Glutamatergic neuron (in vitro differentiated cells): ENCODE results near the gene DZANK1. TPM values are rescaled to one million over a fixed set of nuclear protein-coding genes. Genes with fewer than 3 reads are reported as not detected.
"Not testable (repeated sequence)": the region's sequence is repeated elsewhere in the genome, so short reads cannot be mapped to it uniquely, and the experiment has no call there.

Experiments used
- DNase-seq: peaks from one replicate; pipeline ENCODE4 v3.0.0; 2022
- H3K27ac Mint-ChIP-seq: one replicate; pipeline ENCODE4 v1.8.0; 2020; ENCODE audit warnings: mild to moderate bottlenecking, mixed read lengths, inconsistent platforms; ENCODE audit not compliant: unreplicated experiment
- H3K27me3 Mint-ChIP-seq: one replicate; pipeline ENCODE4 v1.8.0; 2020; ENCODE audit warnings: mild to moderate bottlenecking, moderate library complexity, mixed read lengths, inconsistent platforms; ENCODE audit not compliant: unreplicated experiment
- H3K36me3 Mint-ChIP-seq: one replicate; pipeline ENCODE4 v1.8.0; 2020; ENCODE audit warnings: mild to moderate bottlenecking, mixed read lengths, inconsistent platforms; ENCODE audit not compliant: unreplicated experiment
- H3K4me1 Mint-ChIP-seq: one replicate; pipeline ENCODE4 v1.8.0; 2020; ENCODE audit warnings: mild to moderate bottlenecking, low read depth, mixed read lengths, inconsistent platforms; ENCODE audit not compliant: unreplicated experiment
- H3K4me3 Mint-ChIP-seq: one replicate; pipeline ENCODE4 v1.8.0; 2020; ENCODE audit warnings: mild to moderate bottlenecking, mixed read lengths, inconsistent platforms; ENCODE audit not compliant: unreplicated experiment
- H3K9me3 Mint-ChIP-seq: one replicate; pipeline ENCODE4 v1.8.0; 2020; ENCODE audit warnings: mild to moderate bottlenecking, moderate library complexity, mixed read lengths, inconsistent platforms; ENCODE audit not compliant: unreplicated experiment
- CTCF ChIP-seq: fragments of 200-600 bp; sonication (generic); IDR thresholded peaks from one replicate; pipeline ENCODE4 v1.5.0; 2021; ENCODE audit not compliant: partially characterized antibody, unreplicated experiment
- total RNA-seq: library from RNA; stranded (reverse); fragmentation: NEBNext Ultra II Directional; extraction: Animal tissue kit (Norgen Biotek cat#: 25700); gene quantifications from one replicate; pipeline ENCODE4 v1.2.1, GENCODE V29; 2021; ENCODE audit not compliant: unreplicated experiment

The DZANK1 gene
- total RNA-seq, 1 donor from 2014 or later: 6.4 TPM

GRCh38 chr20:18507218-18508191 is 40.7 kb upstream of the DZANK1 start, which contains the start of gene SEC23B:
SEC23B (plus strand) TSS chr20:18507940; CDS start chr20:18510836, 2,896 bp downstream.
- Mint-ChIP-seq H3K36me3 (no peaks in the 10 kb centered on the region), H3K27ac (peak within 1 kb of the TSS; percentile 99), H3K4me3 (peak within 1 kb of the TSS; percentile 100), H3K4me1 (peaks cover 8% of the 10 kb centered on the region), H3K9me3 (peaks cover 8% of the 10 kb centered on the region), H3K27me3 (peaks cover 4% of the 10 kb centered on the region)
- DNase-seq: peak; percentile 95
- no peak for TF ChIP-seq CTCF

- Mint-ChIP-seq H3K4me3 (peak overlapping the region; percentile 100), H3K27ac (peak overlapping the region; percentile 99), H3K4me1 (peaks cover 8% of the 10 kb centered on the region), H3K9me3 (peaks cover 8% of the 10 kb centered on the region), H3K27me3 (peaks cover 4% of the 10 kb centered on the region), H3K36me3 (no peaks in the 10 kb centered on the region)
- DNase-seq: no peak
- TF ChIP-seq CTCF: no peak
These were observed 39.9 kb upstream of the DZANK1 start for GRCh38 chr20:18506744-18507143.

GRCh38 chr20:18504479-18505060 is 37.7 kb upstream of the DZANK1 start:
- DNase-seq: no peak
- Mint-ChIP-seq H3K4me1 (peaks cover 8% of the 10 kb centered on the region), H3K9me3 (peaks cover 8% of the 10 kb centered on the region), H3K4me3 (no peak overlapping the region), H3K27me3 (peaks cover 6% of the 10 kb centered on the region), H3K27ac (no peak overlapping the region), H3K36me3 (no peaks in the 10 kb centered on the region)
- no peak for TF ChIP-seq CTCF

GRCh38 chr20:18501672-18502071 is 34.8 kb upstream of the DZANK1 start:
- H3K4me1 Mint-ChIP-seq, H3K36me3 Mint-ChIP-seq, H3K9me3 Mint-ChIP-seq, DNase-seq, H3K27me3 Mint-ChIP-seq, H3K4me3 Mint-ChIP-seq, H3K27ac Mint-ChIP-seq: not testable (repeated sequence)

GRCh38 chr20:18497603-18498002 is 30.8 kb upstream of the DZANK1 start:
- H3K27me3 Mint-ChIP-seq: peaks cover 3% of the 10 kb centered on the region
- H3K27ac Mint-ChIP-seq: peak overlapping the region; percentile 97
- no peak for TF ChIP-seq CTCF

More at GRCh38 chr20:18497603-18498002, 30.8 kb upstream of the DZANK1 start:
- H3K36me3 Mint-ChIP-seq: peaks cover 7% of the 10 kb centered on the region
- H3K4me3 Mint-ChIP-seq: peak overlapping the region; percentile 95
- peaks cover 2% of the 10 kb centered on the region for H3K9me3 Mint-ChIP-seq
- DNase-seq: no peak
- H3K4me1 Mint-ChIP-seq: peaks cover 2% of the 10 kb centered on the region
